ENCODE results near the gene RNF207.
A peak's percentile ranks its signal among the peaks of the same experiment; 100 is the strongest.

RNF207 gene

GRCh38 chr1:6224718-6225117, 18.8 kb downstream of the RNF207 start:
- no peak for DNase-seq

GRCh38 chr1:6225651-6226050, 19.7 kb downstream of the RNF207 start:
- DNase-seq = peak in 1 of 51 donors; percentile 24

GRCh38 chr1:6233376-6233775, 27.5 kb downstream of the RNF207 start:
- no peak for DNase-seq

GRCh38 chr1:6234502-6235295, 28.8 kb downstream of the RNF207 start:
- DNase-seq = peak in 2 of 51 donors; percentile 7 to 50

GRCh38 chr1:6235296-6235677, 29.4 kb downstream of the RNF207 start:
- peak in 4 of 51 donors; percentile 33 to 52 (median 38) for DNase-seq

GRCh38 chr1:6237093-6237492, 31.2 kb downstream of the RNF207 start:
- DNase-seq = no peak

GRCh38 chr1:6239213-6239752, 33.4 kb downstream of the RNF207 start:
- no peak for DNase-seq

GRCh38 chr1:6239950-6240768, 34.2 kb downstream of the RNF207 start:
- no peak for DNase-seq

GRCh38 chr1:6241107-6241886, 35.4 kb downstream of the RNF207 start:
- no peak for DNase-seq

GRCh38 chr1:6241887-6242740, 36.2 kb downstream of the RNF207 start:
- peak in 8 of 51 donors; percentile 4 to 39 (median 12) for DNase-seq

GRCh38 chr1:6243053-6243834, 37.3 kb downstream of the RNF207 start:
- DNase-seq = no peak

- no peak for DNase-seq
Observed at GRCh38 chr1:6243993-6244392, 38.1 kb downstream of the RNF207 start, which contains the start of gene HES3. TSS of gene HES3 (plus strand) at chr1:6244179. CDS start at chr1:6244366, 187 bp downstream.

- DNase-seq = no peak
Observed at GRCh38 chr1:6244401-6245049, 38.6 kb downstream of the RNF207 start.

- peak in 41 of 51 donors; percentile 4 to 74 (median 44) for DNase-seq
Observed at GRCh38 chr1:6245086-6245868, 39.4 kb downstream of the RNF207 start.

GRCh38 chr1:6245869-6246496, 40.1 kb downstream of the RNF207 start:
- DNase-seq = peak in 7 of 51 donors; percentile 14 to 41 (median 25)

GRCh38 chr1:6246497-6247467, 40.9 kb downstream of the RNF207 start:
- peak in 47 of 51 donors; percentile 17 to 83 (median 54) for DNase-seq

Measured in hypothalamus (tissue), 51 donors.